ENCODE data around the gene FAN1.
"Not testable (repeated sequence)": the region's sequence is repeated elsewhere in the genome, so short reads cannot be mapped to it uniquely, and the experiment has no call there.

The FAN1 gene

DNA sequence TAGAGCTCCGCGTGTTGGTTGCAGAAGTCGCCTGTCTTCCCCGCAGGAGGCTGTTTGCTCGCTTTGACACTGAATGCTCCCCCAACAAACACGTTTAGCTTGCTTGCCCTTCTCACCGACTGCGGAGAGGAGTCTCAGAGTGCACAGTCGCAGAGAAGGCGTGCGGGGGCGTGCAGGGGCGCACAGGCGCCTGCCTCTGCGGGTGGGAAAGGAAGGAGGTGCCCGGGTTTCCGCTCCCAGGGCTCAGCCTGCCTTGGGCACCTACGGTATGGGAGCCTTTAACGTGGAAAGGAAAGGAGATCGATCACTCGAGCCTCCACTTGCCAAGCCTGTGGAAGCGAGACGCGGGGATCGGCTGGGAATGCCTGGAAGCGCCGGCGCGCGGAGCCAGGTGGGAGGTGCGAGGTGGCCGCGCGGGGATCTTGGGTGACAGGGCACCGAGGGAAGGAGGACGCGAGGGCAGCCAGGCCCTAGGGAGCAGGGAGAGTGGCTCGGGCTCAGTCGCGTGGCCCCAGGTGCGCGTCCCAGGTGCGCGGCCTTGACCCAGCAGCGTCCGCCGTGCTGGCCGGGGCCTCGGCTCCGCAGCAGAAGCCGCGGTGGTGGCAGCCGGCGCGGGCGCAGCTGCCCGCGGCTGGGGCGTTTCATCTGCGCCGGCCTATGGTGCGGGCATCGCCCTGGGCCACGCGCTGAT lies at the start of gene FAN1:
Gene FAN1, plus strand, starts transcription at position 419 of the 691 bp plus-strand sequence. CDS start 749 bp downstream, outside the sequence.
- peak; percentile 87 to 93 for DNase-seq

DNA sequence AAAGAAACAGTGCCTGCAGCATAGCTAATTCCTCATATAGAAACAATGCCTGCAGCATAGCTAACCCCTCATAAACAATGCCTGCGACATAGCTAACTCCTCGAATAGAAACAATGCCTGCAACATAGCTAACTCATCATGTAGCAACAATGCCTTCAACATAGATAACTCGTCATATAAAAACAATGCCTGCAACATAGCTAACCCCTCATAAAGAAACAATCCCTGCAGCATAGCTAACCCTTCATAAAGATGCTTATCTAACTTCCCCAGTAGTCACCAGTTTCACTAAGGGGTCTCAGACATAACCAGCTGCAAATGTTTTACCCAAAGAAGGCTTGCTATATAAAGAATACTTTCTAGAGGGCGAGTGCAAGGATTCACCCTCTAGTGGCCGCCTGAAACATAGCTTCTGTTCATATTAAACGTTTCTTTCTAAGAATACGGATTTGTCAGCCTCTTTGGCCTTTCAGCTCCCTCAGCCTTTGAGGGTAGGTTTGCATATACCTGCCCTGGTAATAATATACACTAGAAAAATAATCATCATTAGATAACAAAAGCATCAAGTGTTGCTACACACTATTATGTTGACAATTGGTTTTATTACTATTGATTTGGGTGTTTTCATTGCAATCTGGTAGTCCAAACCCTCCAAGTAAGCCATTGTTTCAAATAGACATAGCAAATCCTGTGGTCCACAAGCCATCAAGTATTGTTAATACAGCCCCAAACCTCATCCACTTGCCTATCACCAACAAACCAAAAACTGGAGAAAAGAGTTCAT lies 44.4 kb upstream of the FAN1 start:
- no peak for DNase-seq

GRCh38 chr15:30865257-30865656 lies 38.5 kb upstream of the FAN1 start:
- DNase-seq = peak; percentile 54 to 88

DNA sequence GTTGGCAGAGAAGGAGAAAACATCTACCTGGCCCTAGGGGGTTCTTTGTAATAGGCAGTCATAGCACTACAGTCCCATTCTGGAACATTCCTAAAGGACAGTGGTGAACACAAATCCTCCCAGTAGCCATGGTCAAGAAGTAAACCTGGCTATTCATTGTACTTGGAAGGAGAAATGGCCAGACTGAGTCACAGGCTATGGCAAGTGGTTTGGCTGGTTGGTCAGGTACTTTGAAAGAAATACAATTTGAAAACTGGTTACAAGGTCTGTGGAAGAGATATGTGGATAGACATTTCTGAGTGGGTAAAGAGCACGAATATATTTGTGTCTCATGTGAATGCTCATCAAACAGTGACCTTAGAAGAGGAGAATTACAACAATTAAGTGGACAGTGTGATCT lies 33.0 kb upstream of the FAN1 start:
- DNase-seq = no peak

- DNase-seq = peak; percentile 21 to 53
Observed at GRCh38 chr15:30872341-30872748, 31.4 kb upstream of the FAN1 start.

GRCh38 chr15:30877070-30877469 lies 26.6 kb upstream of the FAN1 start:
- DNase-seq = no peak

DNA sequence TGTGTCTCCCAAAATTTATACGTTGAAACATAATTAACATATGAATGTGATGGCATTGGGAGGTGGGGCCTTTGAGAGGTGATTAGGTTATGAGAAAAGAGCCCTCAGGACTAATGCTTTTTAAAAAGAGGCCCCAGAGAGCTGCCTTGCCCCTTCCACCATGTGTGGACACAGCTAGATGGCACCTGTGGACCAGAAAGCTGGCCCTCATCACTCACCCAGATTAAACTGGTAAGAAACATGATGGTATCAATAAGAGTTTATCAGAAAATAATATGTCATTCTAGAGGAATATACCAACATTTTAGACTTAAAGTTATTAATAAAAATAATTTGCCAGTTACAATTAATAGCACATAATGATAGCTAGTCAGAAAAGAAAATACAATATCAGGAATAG lies 25.2 kb upstream of the FAN1 start:
- no peak for DNase-seq

DNA sequence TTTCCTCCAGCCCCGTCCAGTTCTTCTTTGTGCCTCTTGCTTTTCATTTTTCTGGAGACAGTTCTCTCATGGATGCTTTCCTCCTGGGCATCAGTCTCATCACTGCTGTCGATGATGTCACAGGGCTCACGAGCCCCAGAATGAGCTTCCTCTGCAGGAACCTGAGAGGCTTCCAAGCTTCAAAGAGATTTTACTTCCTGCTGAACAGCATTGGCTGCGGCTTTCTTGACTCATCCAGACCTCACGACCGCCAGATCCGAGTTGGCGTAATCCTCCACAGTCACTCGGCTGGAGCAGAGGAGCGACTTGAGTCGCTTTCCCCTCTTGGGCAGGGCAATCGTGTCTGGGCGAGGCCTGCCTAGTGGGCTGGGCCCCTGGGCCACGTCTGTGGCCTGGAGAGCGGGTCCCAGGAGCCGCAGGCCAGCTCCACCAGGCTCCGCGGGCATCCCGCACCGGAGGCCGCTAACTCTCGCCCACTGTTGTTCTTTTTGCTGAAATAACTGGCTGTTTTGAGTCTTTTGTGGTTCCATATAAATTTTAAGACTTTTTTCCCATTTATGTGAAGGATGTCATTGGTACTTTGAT lies 20.8 kb upstream of the FAN1 start:
- no peak for DNase-seq

GRCh38 chr15:30883666-30884065 lies 20.0 kb upstream of the FAN1 start:
- DNase-seq = not testable (repeated sequence)

GRCh38 chr15:30885814-30886213 lies 17.9 kb upstream of the FAN1 start:
- no peak for DNase-seq

DNA sequence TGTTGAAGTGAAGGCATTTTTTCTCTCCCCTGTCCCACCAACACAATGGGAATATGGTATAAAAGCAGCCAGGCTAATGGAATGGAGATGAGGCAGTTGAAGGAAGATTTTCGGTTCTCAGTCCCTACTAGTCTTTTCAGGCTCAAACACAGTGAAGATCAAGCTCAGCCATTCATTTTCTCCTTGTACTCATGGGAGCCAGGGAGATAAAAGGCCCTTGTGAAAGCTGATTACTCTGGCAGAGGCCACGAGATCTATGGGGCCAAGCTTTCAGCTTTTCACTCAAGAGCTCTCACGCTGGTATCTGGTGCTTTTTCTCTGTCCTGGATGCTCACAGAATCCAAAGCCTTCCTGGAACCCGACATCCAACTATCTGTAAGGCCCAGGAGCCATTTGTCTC lies 14.5 kb upstream of the FAN1 start:
- DNase-seq = no peak

GRCh38 chr15:30895461-30896210 lies 8.1 kb upstream of the FAN1 start:
- no peak for DNase-seq

DNA sequence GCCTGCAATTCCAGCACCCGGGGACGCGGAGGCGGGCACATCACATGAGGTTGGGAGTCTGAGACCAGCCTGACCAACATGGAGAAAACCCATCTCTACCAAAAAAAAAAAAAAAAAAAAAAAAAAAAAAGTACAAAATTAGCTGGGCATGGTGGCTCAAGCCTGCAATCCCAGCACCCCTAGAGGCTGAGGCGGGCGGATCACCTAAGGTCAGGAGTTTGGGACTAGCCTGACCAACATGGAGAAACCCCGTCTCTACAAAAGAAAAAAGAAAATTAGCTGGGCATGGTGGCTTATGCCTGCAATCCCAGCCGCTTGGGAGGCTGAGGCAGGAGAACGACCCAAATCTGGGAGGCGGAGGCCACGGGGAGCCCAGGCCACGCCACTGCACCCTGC lies 7.5 kb upstream of the FAN1 start:
- no peak for DNase-seq

GRCh38 chr15:30901889-30902288 lies 1.8 kb upstream of the FAN1 start:
- no peak for DNase-seq

DNA sequence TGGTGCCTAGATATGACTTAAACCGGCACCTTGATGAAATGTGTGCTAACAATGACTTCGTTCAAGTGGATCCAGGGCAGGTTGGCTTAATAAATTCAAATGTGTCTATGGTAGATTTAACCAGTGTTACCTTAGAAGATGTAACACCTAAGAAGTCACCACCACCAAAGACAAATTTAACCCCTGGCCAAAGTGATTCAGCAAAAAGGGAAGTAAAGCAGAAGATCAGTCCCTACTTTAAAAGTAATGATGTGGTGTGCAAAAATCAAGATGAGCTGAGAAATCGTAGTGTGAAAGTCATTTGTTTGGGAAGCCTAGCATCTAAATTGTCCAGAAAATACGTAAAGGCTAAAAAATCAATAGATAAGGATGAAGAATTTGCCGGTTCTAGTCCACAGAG lies 1.1 kb downstream of the FAN1 start:
- DNase-seq = no peak

DNA sequence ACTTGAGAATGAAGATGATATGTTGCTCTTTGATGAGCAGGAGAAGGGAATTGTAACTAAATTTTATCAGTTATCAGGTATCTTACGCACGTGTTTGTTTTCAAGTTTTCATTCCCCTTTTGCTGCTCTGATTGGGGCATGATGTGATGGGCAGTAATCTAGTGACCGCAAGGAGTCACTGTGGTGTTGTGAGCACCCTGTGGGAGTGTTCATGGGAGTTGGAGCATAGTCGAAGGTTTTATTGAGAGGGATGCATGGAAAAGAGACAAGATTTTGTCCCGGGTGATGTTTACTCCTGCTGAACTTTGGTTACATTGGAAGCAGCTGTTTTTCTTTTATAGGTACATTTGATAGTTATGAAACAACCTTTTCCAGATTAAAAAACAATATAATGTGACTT lies 2.1 kb downstream of the FAN1 start:
- no peak for DNase-seq

GRCh38 chr15:30906366-30906765 lies 2.7 kb downstream of the FAN1 start:
- no peak for DNase-seq

DNA sequence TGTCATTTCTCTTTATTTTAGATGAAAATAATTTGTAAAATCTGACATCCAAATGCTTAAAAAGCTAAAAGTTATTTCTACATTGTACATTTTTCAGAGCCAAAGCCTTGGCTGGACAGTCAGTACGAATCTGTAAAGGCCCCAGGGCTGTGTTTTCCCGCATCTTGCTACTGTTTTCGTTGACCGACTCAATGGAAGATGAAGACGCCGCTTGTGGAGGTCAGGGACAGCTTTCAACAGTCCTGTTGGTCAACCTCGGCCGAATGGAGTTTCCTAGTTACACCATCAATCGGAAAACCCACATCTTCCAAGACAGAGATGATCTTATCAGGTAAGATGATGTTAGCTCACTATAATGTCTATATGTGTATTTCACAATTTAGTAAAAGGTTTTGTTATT lies 10.0 kb downstream of the FAN1 start:
- DNase-seq = no peak

DNA sequence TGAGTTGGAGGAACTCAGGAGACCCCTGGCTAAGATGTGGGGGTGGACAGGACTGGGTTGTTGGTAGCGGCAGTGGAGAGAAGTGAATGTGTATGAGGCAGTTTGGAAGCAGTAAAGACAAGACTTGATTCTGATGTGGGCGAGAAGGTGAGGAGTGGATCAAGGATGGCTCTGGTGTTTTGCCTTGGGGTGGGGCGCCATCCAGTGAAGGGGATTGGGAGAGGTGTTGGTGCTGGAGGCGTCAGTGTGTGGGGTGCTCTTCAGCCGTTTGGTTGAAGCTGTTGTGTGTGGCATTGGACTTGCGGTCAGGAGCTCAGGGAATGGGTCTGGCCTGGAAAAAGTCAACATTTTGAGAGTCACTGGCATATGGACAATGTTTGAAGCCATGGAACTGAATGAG lies 13.3 kb downstream of the FAN1 start:
- no peak for DNase-seq

DNA sequence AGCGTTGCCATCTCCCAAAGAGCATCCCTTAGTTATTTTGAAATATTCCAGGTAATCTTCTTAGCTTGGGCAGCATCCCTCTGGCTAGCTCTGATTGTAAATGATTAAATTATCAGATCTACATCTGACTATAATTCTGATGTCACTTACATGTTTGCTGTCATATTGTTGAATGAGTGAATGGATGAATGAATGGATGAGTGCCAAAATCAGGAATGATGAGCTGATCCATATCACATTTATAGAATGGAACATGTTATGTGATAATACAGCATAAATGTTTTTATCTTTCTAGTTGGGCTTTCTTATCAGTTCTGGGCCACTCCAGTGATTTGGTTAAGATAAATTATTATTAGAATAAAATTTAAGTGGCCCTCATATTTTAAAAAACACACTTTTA lies 14.0 kb downstream of the FAN1 start:
- no peak for DNase-seq

DNA sequence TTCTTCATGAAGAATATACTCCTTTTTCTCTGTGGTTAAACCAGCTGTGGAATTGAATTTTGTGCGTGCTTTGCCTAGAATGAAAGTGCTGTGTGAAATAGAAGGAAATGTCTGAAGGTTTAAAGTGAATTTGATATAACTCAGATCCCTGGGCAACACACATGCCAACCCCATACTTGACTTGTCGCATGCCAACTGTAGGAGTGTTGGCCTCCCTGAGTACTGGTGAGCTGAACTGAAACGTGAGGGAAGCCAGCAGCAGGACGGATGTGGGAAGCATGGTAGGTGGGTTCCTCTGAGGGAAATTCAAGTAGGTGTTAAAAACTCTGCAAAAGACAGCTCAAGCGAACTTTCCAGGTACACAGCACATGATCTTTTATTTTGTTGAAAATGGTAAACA lies 14.7 kb downstream of the FAN1 start:
- no peak for DNase-seq

GRCh38 chr15:30919877-30920550 lies 16.3 kb downstream of the FAN1 start:
- DNase-seq = no peak

DNA sequence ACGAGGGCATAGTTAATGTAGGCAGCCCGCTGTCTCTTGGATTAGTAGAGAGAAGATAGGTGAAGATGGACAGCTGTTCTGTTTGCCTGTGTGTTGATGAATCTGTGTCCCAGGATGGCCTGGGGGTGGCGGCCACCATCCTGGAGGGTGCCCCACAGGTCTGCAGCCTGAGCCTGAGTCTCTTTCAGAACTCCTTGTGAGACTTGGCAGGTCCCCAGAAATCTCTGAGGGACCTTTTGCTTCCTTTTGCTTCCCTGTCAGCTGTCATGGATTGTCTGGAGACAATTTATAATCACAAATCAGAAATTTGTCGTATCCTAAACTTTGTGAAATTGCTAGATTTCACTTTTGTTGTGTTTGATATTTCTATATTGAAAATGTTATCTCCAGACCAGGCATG lies 17.4 kb downstream of the FAN1 start:
- no peak for DNase-seq
